ENCODE results near the gene DLST. TPM values are rescaled to one million over a fixed set of nuclear protein-coding genes. Genes with fewer than 3 reads are reported as not detected.

DLST gene
- total RNA-seq, 1 experiment from 2014 or later: 145 TPM

DNA sequence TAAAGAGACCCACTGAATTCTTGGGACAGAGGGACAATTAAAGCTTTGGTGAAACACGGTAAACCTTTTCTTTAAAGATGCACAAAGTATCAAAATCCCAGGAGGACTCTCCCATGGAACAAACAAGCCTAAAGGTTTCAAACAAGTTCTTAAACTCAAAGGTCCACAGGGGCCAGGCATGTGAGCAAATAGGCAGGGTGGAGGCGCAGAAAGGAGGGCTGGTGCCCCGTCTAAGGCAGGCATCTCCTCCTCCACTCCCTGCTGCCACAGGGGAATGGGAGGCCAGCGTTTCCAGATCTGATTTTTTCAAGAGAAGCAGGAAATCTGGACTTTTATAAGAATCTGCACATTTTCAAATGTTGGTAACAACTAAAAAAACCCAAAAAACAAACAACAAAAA, 33.7 kb downstream of the DLST start:
- DNase-seq (ENCODE audit: low spot score): no peak
- Histone ChIP-seq H3K27ac (ENCODE audit: low read depth, low read length, poor library complexity, severe bottlenecking) (peak overlapping the region; percentile 21), H3K4me3 (ENCODE audit: low read depth, low read length, poor library complexity, severe bottlenecking) (no peak overlapping the region), H3K36me3 (ENCODE audit: insufficient read depth, low read length, poor library complexity, severe bottlenecking) (no peaks in the 10 kb centered on the region), H3K27me3 (replicated peaks; ENCODE audit: insufficient read depth, low read depth, low read length, poor library complexity) (no peaks in the 10 kb centered on the region), H3K9me3 (ENCODE audit: low read depth, low read length, poor library complexity, severe bottlenecking) (no peaks in the 10 kb centered on the region), H3K4me1 (ENCODE audit: insufficient read depth, low read length, poor library complexity, severe bottlenecking) (no peaks in the 10 kb centered on the region)
- BruUV-seq (replicated peaks): no TSS peak
- CTCF ChIA-PET: no interaction called here
- POLR2A ChIA-PET (ENCODE audit: low non-redundant PET): no interaction called here
- intact Hi-C loops (cut with micrococcal nuclease; ENCODE audit: unreplicated experiment): no loop called here
- TF ChIP-seq, protein P1, sequence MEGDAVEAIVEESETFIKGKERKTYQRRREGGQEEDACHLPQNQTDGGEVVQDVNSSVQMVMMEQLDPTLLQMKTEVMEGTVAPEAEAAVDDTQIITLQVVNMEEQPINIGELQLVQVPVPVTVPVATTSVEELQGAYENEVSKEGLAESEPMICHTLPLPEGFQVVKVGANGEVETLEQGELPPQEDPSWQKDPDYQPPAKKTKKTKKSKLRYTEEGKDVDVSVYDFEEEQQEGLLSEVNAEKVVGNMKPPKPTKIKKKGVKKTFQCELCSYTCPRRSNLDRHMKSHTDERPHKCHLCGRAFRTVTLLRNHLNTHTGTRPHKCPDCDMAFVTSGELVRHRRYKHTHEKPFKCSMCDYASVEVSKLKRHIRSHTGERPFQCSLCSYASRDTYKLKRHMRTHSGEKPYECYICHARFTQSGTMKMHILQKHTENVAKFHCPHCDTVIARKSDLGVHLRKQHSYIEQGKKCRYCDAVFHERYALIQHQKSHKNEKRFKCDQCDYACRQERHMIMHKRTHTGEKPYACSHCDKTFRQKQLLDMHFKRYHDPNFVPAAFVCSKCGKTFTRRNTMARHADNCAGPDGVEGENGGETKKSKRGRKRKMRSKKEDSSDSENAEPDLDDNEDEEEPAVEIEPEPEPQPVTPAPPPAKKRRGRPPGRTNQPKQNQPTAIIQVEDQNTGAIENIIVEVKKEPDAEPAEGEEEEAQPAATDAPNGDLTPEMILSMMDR (conservative IDR thresholded peaks at IDR 0.05; ENCODE audit: low read depth, low read length): no peak
- no peak for TF ChIP-seq EZH2 (IDR thresholded peaks at IDR 0.05; ENCODE audit: borderline replicate concordance, low read depth, low read length, poor library complexity, severe bottlenecking)

DNA sequence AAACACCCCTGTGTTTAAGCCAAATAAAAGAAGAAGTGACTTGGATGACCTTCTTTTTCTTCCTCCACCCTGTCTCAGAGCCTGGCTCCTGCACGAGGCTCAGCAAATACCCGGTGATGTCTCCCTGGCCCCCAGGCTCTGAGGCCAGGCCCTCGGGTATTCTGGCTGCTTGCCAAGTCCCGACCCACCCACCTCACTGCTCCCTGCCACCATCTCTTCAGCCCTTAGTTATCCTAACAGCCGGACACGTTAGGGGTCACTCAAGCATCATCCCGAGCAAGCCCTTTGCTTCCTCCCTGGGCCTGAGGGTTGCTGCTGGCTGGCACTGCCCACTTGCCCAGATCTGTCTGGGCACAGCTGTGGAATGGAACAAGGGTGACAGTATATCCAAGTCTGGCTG, 34.1 kb downstream of the DLST start:
- ChIA-PET POLR2A (ENCODE audit: low non-redundant PET) (no interaction called here), CTCF (interaction anchor here (0.7 kb wide), 1 partner anchor 29 kb away, joined by 3 read pairs; no protein-coding TSS in a partner anchor)
- no TSS peak for BruUV-seq (replicated peaks)
- H3K9me3 ChIP-seq (ENCODE audit: low read depth, low read length, poor library complexity, severe bottlenecking): no peaks in the 10 kb centered on the region
- intact Hi-C loops (cut with micrococcal nuclease; ENCODE audit: unreplicated experiment): no loop called here
- DNase-seq (ENCODE audit: low spot score): no peak
- H3K27me3 ChIP-seq (replicated peaks; ENCODE audit: insufficient read depth, low read depth, low read length, poor library complexity): no peaks in the 10 kb centered on the region
- H3K36me3 ChIP-seq (ENCODE audit: insufficient read depth, low read length, poor library complexity, severe bottlenecking): no peaks in the 10 kb centered on the region
- TF ChIP-seq, protein P1 (conservative IDR thresholded peaks at IDR 0.05; ENCODE audit: low read depth, low read length): no peak
- no peak for TF ChIP-seq EZH2 (IDR thresholded peaks at IDR 0.05; ENCODE audit: borderline replicate concordance, low read depth, low read length, poor library complexity, severe bottlenecking)
- peak overlapping the region; percentile 21 for H3K27ac ChIP-seq (ENCODE audit: low read depth, low read length, poor library complexity, severe bottlenecking)
- H3K4me3 ChIP-seq (ENCODE audit: low read depth, low read length, poor library complexity, severe bottlenecking): no peak overlapping the region
- H3K4me1 ChIP-seq (ENCODE audit: insufficient read depth, low read length, poor library complexity, severe bottlenecking): no peaks in the 10 kb centered on the region

DNA sequence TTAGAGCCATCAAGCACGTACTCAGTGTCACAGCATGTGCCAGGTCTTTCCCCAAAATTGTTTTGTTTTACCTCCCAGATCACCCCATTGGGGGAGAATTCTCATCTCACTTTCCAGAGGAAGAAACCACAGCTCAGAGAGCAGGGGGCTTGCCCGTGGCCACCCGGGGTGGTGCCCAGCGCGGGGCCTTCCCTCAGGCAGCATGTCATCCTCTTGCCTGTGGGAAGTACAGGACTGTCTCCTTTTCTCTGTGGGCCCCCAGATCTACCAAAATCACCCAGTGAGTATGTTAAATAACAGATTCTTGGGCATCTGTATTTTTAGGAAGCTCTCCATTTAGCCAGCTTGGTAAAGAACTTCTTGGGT, 35.4 kb downstream of the DLST start:
- Histone ChIP-seq H3K27me3 (replicated peaks; ENCODE audit: insufficient read depth, low read depth, low read length, poor library complexity) (no peaks in the 10 kb centered on the region), H3K36me3 (ENCODE audit: insufficient read depth, low read length, poor library complexity, severe bottlenecking) (no peaks in the 10 kb centered on the region), H3K27ac (ENCODE audit: low read depth, low read length, poor library complexity, severe bottlenecking) (no peak overlapping the region), H3K4me1 (ENCODE audit: insufficient read depth, low read length, poor library complexity, severe bottlenecking) (no peaks in the 10 kb centered on the region), H3K4me3 (ENCODE audit: low read depth, low read length, poor library complexity, severe bottlenecking) (no peak overlapping the region), H3K9me3 (ENCODE audit: low read depth, low read length, poor library complexity, severe bottlenecking) (no peaks in the 10 kb centered on the region)
- intact Hi-C loops (cut with micrococcal nuclease; ENCODE audit: unreplicated experiment): no loop called here
- no peak for DNase-seq (ENCODE audit: low spot score)
- TF ChIP-seq, protein P1 (conservative IDR thresholded peaks at IDR 0.05; ENCODE audit: low read depth, low read length): no peak
- no peak for TF ChIP-seq EZH2 (IDR thresholded peaks at IDR 0.05; ENCODE audit: borderline replicate concordance, low read depth, low read length, poor library complexity, severe bottlenecking)
- ChIA-PET CTCF (no interaction called here), POLR2A (ENCODE audit: low non-redundant PET) (no interaction called here)
- no TSS peak for BruUV-seq (replicated peaks)

Measured in A673 (cell line).